ENCODE data around the gene RANBP9.

GRCh38 chr6:13643125-13643524 lies 68.5 kb downstream of the RANBP9 start:
- TF ChIP-seq CTCF (IDR thresholded peaks at IDR 0.05 in 4 of 5, conservative IDR thresholded peaks at IDR 0.05 in 1 of 5) (no peak), POLR2A (IDR thresholded peaks at IDR 0.05) (no peak)

All from gastrocnemius medialis (tissue), 4 donors.